ENCODE data around the gene PON1. TPM values are rescaled to one million over a fixed set of nuclear protein-coding genes. Genes with fewer than 3 reads are reported as not detected.

PON1 gene
- total RNA-seq = not detected in 2 replicates

GRCh38 chr7:95324431-95324830 is at the start of gene PON1:
PON1 (minus strand) TSS chr7:95324532; CDS start chr7:95324475, 57 bp downstream.

Other genes with a start within 250 kb of the PON1 start
- 0.50 and 1.4 TPM in 2 replicates for gene PON3, start 71.8 kb upstream of the PON1 start, total RNA-seq
- 35.9 and 98.2 TPM in 2 replicates for gene PON2, start 110.5 kb upstream of the PON1 start, total RNA-seq
- under 0.01 TPM in 1 of 2 replicates, not detected in the other for gene ASB4, start 161.4 kb upstream of the PON1 start, total RNA-seq